NCI-H1436 treated with DMSO at 0.1 percent for 48 hours (cell line): ENCODE measurements around the gene SPAG9.

Experiments
- DNase-seq: peaks from one replicate; lab custom pipeline; 2025; lab: John Stamatoyannopoulos, UW

The SPAG9 gene

DNA sequence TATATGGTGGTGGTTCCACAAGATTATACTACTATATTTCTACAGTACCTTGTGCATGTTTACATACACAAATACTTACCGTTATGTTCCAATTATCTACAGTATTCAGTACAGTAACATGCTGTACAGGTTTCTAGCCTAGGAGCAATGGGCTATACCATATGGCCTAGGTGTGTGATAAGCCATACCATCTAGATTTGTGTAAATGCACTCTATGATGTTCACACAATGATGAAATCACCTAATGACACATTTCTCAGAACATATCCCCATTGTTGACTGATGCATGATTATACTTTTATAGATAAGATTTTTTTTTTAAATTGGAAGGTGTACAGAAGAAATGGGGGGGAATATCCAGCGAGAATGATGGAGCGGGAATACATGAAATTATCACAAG, 131.5 kb downstream of the SPAG9 start:
- DNase-seq, result no peak

DNA sequence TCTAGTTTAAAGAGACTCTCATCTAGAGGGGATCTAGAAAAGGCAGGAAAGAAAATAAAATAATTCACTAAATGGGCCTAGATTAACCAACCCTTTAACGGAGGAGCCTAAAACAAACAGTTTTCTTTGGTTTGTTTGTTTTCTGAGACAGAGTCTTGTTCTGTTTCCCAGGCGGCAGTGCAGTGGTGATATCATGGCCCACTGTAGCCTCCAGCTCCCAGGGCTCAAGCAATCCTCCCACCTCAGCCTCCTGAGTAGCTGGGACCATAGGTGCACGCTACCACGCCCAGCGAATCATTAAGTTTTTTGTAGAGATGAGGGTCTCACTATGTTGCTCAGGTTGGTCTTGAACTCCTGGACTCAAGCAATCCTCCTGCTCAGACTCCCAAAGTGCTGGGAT, 132.2 kb downstream of the SPAG9 start:
- DNase-seq, result no peak

DNA sequence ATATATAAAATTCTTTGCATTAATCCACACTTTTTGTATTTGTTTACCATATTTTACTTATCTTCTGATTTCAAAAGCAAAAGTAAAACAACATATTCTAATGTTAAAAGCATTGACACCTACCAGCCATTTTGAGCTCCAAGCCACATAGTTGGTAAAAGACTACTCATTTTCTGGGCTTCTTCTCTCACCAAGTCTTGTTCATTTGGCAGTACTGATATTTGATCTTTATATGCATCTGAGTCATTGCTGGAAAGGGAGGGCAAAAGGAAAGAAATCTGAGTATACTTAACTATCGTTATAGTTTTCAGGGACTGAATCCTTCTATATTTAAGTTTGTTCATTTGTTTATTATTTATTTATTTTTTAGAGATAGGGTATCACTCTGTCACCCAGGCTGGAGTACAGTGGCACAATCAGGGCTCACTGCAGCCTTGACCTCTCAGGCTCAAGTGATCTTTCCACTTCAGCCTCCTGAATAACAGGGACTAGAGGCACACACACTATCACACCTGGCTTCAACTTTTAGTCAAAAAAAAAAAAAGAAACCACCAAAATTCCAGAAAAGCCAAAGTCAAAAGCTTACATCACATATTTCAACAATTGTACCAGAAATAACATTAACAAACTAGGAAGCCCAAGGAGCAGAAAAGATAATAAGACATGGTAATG, 133.5 kb downstream of the SPAG9 start:
- no peak for DNase-seq

GRCh38 chr17:50981279-50981678, 139.4 kb downstream of the SPAG9 start:
- DNase-seq, result no peak

GRCh38 chr17:50979524-50979927, 141.1 kb downstream of the SPAG9 start:
- no peak for DNase-seq

DNA sequence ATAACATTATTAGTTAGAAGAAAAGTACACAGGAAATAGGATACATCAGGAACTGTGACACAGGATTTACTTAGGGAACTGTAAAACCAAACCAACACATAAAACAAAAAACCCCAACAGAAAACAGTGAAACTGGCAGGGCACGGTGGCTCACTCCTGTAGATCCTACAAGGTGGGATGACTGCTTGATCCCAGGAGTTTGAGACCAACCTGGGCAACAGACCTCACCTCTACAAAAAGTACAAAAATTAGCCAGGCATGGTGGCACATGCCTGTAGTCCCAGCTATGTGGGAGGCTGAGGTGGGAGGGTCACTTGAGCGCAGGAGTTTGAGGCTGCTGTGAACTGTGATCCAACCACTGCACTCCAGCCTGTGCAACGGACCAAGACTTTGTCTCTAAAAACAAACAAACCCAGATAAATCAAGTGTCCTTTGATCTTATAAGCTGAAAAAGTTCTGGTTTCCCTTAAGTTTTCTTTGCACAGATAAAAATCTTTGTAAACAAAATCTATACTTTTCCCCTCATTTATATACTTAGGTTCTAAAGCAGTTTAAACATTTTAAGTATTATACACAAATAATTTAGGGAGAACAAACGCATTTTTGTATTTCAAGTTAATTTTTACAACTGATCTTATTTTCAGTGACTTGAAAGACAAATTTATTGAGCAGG, 143.0 kb downstream of the SPAG9 start:
- DNase-seq, result no peak

DNA sequence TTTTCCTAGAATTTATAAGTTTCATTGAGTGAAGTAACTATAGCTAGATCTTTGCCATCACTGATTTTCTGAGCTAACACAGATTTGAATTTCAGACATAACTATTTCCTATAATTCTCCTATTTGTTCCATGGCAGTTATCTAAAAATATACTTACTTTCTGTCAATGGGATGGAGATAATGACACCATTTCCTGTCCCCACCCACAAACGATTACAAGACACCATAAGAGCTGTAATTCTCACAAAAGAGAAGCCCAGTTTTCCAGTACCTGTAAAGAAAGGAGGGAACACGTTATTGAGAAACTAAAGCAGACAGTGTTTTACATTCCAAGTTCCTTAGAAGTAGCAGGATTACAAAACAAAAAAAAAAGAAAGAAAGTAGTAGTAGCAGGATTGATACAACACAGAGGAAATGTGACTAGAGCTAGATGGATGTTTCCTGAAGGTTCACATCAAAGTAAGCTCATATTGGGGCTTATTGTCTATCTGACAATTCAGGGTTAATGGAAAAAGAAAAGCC, 143.7 kb downstream of the SPAG9 start:
- DNase-seq, result no peak

DNA sequence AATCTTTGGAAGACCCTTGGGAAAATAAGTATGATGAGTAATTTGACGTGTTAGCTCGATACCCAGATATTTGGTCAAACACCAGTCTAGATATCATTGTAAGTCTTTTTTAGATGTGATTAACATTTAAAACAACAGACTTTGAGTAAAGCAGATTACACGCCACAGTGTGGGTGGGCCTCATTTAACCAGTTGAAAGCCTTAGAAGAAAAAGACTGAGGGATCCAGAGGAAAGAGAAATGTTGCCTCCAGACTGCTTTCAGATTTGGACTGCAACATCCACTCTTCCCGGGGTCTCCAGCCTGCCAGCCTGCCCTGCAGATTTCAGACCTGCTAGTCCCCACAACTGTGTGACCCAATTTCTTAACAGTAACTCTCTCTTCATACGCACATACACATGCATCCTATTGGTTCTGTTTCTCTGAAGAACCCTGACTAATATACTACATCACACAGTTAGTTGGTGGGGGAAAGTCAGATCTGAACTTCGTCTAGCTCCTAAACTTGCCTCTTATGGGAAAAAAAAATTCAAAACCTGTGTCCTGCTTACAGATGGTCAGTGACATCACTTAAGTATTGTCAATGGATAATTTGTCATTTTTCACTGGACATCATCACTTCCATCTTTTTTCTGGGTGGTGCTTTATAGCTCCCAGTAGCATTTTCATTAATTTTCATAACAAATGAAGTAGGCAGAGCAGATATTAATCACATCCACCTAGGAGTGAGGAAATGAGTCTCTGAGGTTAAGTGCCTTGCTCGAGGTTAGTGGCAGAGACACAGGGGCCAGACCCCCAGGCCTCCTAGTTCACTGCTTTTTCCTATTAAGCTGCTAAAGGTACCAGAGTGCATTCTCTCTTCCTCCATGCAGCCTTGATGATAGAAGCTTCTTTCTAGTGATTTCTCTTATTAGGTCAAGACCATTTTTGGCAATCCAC, 146.8 kb downstream of the SPAG9 start:
- no peak for DNase-seq

DNA sequence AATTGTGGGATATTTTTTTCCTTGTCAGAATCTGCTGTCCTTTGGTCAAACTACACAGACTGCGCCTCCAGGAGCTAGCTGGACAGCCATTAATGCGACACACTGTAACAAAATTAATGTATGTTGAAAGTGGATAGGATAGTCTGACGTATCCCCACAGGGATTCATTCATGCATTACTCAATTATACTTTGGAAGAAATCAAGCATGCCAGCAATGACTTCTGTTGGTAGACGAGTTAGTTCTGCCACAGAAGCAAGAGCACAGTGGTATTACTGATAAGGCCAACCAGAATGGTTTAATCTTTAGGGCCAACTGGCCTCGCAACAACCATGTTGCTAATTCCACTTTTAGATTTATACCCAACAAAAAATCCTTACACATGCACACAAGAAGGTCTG, 148.1 kb downstream of the SPAG9 start:
- no peak for DNase-seq

- no peak for DNase-seq
Observed at GRCh38 chr17:50967795-50968194, 152.9 kb downstream of the SPAG9 start.

- no peak for DNase-seq
Observed at GRCh38 chr17:50966163-50966666, 154.5 kb downstream of the SPAG9 start.

GRCh38 chr17:50963139-50963538, 157.5 kb downstream of the SPAG9 start:
- DNase-seq, result no peak

DNA sequence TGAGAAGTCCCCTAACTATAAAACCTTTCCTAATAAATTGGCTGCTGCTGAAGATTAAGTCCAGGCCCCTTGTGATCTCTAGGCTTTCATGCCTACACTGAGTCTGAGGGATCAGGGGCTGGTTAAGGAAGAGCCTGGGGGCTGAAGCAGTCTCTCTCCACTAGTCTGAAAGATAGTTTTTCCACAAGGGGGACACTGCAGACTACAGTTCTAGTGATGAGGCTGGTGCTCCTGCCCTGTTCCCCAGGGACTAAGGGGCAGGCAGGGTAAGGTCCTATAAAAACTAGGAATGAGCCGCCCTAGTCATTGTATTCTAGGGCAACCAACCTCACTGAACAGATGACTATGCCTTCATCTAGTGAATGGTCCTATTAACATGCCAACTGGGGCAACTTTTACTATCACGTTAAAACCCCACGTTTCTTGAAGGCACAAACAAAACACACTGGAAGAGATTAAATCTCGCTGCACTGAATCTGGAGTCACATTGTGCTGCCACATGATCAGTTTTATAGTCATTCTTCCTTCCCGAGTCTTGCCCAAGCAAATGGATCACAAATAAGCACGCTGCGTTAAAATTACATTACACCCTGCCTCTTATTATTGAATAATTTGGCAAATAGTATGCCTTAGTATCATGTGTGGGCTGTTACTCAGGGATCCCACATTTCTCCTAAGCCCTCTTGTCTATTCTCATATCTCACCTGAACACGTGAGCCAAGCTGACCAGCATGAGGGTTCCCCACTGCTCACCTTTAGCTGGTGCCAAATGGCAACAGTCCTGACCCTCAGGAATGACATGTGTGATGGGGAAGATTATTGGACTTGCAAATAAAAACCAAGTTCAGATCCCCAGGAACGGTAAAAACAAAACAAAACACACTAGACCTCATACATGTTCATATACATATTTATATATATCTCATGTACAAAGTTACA, 159.1 kb downstream of the SPAG9 start:
- DNase-seq, result no peak

DNA sequence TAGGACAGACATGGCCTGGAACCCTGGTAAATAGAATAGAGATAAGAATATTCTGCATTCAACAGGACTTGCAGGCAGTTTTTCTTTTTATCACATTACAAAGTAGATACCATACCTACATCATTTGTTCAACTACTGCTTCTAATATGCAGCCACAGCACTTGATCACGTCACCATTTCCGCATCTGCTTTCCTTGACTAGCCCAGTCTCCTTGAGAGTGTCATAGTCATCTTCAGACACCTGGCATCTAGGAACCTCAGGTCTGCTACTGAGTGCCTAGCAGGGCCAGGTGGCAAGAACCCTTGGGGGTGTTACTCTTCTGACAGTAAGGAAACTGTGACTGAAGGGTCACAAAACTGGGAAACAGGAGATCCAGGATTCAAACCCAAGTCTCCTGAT, 161.3 kb downstream of the SPAG9 start:
- DNase-seq, result no peak

GRCh38 chr17:50957600-50958575, 162.8 kb downstream of the SPAG9 start:
- no peak for DNase-seq

DNA sequence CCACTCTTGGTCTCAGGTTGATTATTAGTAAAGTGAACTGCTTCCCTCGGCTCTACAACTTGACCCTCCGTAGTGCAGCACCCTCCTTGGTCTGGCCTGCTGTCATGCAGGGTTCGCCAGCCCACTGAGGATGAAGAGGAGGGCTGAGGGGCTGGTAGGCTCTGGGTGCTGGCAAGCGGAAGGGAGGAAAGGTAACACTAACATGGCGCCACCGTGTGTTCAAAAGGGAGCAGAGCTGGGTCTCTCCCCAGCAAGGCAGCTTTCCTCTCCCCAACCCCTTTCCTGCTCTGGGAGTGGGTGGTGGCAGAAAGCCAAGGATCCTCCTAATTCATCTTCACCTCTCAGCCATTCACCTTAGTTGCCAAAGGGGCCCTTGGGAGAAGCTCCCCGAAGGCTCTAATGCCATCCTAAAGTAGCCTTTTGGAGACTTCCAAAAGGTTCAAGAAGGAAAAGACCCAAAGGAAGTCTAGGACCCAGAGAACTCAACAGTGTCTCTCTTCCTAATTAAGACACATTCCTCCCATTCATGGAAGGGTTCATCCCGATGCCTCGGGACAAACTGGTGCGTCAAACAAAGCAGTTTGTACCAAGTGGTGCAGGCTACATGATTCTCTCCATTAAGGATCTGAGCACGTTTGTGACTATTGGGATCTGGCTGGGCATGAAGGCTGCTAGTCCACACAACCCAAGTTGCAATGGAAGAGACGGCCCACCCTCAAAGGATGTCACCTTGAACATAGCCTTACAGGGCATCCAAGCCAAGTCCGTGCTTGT, 163.7 kb downstream of the SPAG9 start:
- DNase-seq, result peak; percentile 29

GRCh38 chr17:50956409-50956749, 164.3 kb downstream of the SPAG9 start:
- no peak for DNase-seq

DNA sequence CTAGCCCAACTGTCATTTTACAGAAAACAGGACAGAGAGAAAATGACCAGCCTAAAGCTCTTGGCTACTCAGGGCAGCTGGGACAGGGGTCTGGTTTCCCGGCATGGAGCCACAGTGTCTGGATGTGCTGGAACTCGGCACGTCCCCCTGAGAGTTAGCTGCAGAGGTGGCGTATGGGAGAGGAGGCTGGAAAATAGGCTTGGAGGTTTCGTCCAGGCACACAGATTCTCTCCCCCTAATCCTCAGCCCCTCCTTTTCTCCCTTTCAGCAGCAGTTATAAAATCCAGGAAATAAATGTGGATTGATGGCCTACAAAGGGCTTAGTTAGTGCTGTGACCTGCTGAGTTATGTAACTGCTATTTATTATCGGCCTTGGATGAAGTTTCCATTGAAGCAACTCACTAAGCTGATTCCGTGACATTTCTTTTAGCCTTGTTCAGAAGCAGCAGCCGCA, 165.0 kb downstream of the SPAG9 start:
- DNase-seq, result no peak

- DNase-seq, result no peak
Observed at GRCh38 chr17:50955160-50955559, 165.5 kb downstream of the SPAG9 start.
